ENCODE results near the gene SLC24A3. TPM values are rescaled to one million over a fixed set of nuclear protein-coding genes. Genes with fewer than 3 reads are reported as not detected.

Gene SLC24A3
- total and polyA plus RNA-seq, 2 experiments from 2014 or later: 0.81 to 2.5 TPM

DNA sequence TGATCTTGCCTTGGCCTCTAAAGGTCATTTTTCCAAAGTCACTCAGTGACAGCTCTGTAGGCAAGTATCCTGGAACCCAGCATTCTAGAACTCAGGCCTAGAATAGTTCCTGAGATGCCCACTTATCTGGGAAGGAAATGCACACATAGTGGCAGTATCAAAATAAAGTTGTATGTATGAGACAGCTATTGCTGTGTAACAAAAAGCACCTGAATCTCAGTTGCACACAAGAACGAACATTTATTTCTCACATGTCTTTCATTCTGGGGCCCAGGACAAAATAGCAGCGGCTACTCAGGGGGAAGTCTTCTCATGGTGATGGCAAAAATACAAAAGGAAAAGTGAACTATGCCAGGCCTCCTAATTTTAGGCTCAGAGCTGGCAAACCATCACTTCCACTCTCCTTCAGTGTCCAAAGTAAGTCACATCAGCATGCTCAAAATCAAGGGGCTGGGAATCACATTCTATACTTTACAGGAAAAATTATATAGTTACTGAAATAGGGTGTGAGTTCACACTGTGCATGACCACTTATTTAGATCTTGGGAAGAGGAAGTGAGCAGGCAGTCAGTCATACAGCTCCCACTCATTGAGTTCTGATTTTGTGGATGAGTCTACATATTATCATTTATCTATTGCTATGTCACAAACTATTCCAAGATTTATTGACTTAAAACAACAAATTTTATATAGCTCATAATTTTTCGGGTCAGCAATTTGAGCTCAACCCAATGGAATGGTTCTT is 412.0 kb downstream of the SLC24A3 start (continued):
- TF ChIP-seq, protein P1, sequence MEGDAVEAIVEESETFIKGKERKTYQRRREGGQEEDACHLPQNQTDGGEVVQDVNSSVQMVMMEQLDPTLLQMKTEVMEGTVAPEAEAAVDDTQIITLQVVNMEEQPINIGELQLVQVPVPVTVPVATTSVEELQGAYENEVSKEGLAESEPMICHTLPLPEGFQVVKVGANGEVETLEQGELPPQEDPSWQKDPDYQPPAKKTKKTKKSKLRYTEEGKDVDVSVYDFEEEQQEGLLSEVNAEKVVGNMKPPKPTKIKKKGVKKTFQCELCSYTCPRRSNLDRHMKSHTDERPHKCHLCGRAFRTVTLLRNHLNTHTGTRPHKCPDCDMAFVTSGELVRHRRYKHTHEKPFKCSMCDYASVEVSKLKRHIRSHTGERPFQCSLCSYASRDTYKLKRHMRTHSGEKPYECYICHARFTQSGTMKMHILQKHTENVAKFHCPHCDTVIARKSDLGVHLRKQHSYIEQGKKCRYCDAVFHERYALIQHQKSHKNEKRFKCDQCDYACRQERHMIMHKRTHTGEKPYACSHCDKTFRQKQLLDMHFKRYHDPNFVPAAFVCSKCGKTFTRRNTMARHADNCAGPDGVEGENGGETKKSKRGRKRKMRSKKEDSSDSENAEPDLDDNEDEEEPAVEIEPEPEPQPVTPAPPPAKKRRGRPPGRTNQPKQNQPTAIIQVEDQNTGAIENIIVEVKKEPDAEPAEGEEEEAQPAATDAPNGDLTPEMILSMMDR (conservative IDR thresholded peaks at IDR 0.05; ENCODE audit: low read depth in 2 of 2): no peak
- TF ChIP-seq, protein P2, sequence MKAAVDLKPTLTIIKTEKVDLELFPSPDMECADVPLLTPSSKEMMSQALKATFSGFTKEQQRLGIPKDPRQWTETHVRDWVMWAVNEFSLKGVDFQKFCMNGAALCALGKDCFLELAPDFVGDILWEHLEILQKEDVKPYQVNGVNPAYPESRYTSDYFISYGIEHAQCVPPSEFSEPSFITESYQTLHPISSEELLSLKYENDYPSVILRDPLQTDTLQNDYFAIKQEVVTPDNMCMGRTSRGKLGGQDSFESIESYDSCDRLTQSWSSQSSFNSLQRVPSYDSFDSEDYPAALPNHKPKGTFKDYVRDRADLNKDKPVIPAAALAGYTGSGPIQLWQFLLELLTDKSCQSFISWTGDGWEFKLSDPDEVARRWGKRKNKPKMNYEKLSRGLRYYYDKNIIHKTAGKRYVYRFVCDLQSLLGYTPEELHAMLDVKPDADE (IDR thresholded peaks at IDR 0.05): no peak
- TF ChIP-seq NANOG (IDR thresholded peaks at IDR 0.05; ENCODE audit: borderline replicate concordance) (no peak), EZH2 (IDR thresholded peaks at IDR 0.05; ENCODE audit: low read depth, unreplicated experiment) (no peak), CREB1 (CRISPR knock-in tag; IDR thresholded peaks at IDR 0.05; ENCODE audit: low read depth) (no peak), ZNF114 (CRISPR knock-in tag; IDR thresholded peaks at IDR 0.05) (no peak)

- Mint-ChIP-seq H3K4me1 (peaks cover 23% of the 10 kb centered on the region), H3K27me3 (ENCODE audit: insufficient read depth, low read depth, poor library complexity) (no peaks in the 10 kb centered on the region), H3K4me3 (no peak overlapping the region), H3K9me3 (peaks cover 12% of the 10 kb centered on the region), H3K36me3 (ENCODE audit: low read depth) (peaks cover 26% of the 10 kb centered on the region), H3K27ac (no peak overlapping the region)
- Histone ChIP-seq H4K20me1 (replicated peaks; ENCODE audit: insufficient read depth) (no peaks in the 10 kb centered on the region), H3K9me2 (ENCODE audit: insufficient read depth) (peaks cover 28% of the 10 kb centered on the region), H3K36me3 (ENCODE audit: insufficient read depth) (no peaks in the 10 kb centered on the region), H3F3A (replicated peaks; ENCODE audit: low read depth) (no peaks in the 10 kb centered on the region), H3K4me2 (no peak overlapping the region), H3K4me3 (no peak overlapping the region), H3K4me1 (ENCODE audit: insufficient read depth) (peaks cover 8% of the 10 kb centered on the region; the same call in 1 of the 2 replicates), H3K27ac (ENCODE audit: low read depth) (no peak overlapping the region), H3K27me3 (ENCODE audit: insufficient read depth) (no peaks in the 10 kb centered on the region), H3K79me2 (replicated peaks; ENCODE audit: insufficient read depth) (no peaks in the 10 kb centered on the region), H2AFZ (no peak overlapping the region)
- no peak for ATAC-seq
- DNase-seq (ENCODE audit: low spot score): no peak
- TF ChIP-seq STAT1 (IDR thresholded peaks at IDR 0.05; ENCODE audit: unreplicated experiment) (no peak), JUNB (IDR thresholded peaks at IDR 0.05; ENCODE audit: unreplicated experiment) (no peak), EZH2phosphoT487 (IDR thresholded peaks at IDR 0.05; ENCODE audit: unreplicated experiment) (no peak), REST (IDR thresholded peaks at IDR 0.05; ENCODE audit: unreplicated experiment) (no peak), CREB1 (CRISPR knock-in tag; IDR thresholded peaks at IDR 0.05; ENCODE audit: low read depth) (no peak), EZH2 (IDR thresholded peaks at IDR 0.05; ENCODE audit: low read depth, unreplicated experiment) (no peak), POLR2AphosphoS5 (IDR thresholded peaks at IDR 0.05; ENCODE audit: low read depth) (no peak)
- TF ChIP-seq, protein P2 (IDR thresholded peaks at IDR 0.05): no peak
- TF ChIP-seq, protein P1 (conservative IDR thresholded peaks at IDR 0.05; ENCODE audit: low read depth in 2 of 2): no peak
Measured at GRCh38 chr20:19625426-19625825, 413.0 kb downstream of the SLC24A3 start.
